ENCODE results near the gene ENPP6. TPM values are rescaled to one million over a fixed set of nuclear protein-coding genes. Genes with fewer than 3 reads are reported as not detected.

Gene ENPP6
- total RNA-seq, 1 donor from 2014 or later: 0.41 TPM

DNA sequence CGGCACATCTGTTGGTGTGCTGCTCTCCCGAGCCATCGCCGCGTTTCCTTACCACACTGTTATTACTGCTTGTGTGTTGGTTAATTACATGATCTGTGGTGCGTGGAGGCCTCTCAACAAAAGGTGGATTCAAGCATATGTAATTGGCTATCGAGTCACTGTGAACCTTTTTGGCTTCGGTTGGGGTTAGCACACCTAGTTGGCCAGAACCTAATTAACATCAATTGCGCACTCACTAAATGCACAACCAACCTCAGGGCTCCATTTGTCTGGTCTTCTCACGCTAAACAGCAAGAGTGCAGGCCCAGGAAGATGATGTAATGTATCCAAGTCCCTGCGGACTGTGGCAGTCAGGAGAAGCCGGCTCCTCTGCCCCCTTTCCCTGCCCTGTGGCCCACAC, 17.4 kb downstream of the ENPP6 start:
- DNase-seq (ENCODE audit: low spot score): no peak
- Mint-ChIP-seq H3K9me3 (ENCODE audit: unreplicated experiment) (no peaks in the 10 kb centered on the region), H3K27ac (ENCODE audit: unreplicated experiment) (no peak overlapping the region), H3K4me1 (ENCODE audit: unreplicated experiment) (peaks cover 2% of the 10 kb centered on the region), H3K4me3 (ENCODE audit: unreplicated experiment) (no peak overlapping the region), H3K36me3 (ENCODE audit: low read depth, unreplicated experiment) (no peaks in the 10 kb centered on the region), H3K27me3 (ENCODE audit: unreplicated experiment) (peaks cover 4% of the 10 kb centered on the region)
- TF ChIP-seq, protein P1, sequence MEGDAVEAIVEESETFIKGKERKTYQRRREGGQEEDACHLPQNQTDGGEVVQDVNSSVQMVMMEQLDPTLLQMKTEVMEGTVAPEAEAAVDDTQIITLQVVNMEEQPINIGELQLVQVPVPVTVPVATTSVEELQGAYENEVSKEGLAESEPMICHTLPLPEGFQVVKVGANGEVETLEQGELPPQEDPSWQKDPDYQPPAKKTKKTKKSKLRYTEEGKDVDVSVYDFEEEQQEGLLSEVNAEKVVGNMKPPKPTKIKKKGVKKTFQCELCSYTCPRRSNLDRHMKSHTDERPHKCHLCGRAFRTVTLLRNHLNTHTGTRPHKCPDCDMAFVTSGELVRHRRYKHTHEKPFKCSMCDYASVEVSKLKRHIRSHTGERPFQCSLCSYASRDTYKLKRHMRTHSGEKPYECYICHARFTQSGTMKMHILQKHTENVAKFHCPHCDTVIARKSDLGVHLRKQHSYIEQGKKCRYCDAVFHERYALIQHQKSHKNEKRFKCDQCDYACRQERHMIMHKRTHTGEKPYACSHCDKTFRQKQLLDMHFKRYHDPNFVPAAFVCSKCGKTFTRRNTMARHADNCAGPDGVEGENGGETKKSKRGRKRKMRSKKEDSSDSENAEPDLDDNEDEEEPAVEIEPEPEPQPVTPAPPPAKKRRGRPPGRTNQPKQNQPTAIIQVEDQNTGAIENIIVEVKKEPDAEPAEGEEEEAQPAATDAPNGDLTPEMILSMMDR (IDR thresholded peaks at IDR 0.05; ENCODE audit: unreplicated experiment): no peak

DNA sequence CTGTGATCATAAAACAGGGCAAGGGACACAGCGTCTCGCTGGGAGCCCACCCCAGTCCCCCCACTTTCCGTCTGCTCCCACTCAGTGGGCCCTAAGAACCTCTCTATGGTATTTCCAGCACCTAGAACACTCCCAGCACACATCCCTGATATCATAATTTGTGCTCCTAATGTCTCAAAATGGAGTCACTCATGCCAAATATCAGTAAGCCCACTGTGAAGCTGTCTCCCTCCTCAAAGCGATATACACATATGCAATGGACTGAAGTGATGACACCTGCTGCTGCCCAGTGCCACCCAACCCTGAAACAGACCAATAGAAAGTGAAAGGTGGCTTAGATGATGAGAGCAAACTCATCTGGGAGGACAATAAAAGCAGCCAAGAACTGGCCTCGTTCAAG, 17.9 kb downstream of the ENPP6 start:
- no peak for DNase-seq (ENCODE audit: low spot score)
- TF ChIP-seq, protein P1 (IDR thresholded peaks at IDR 0.05; ENCODE audit: unreplicated experiment): no peak
- Mint-ChIP-seq H3K9me3 (ENCODE audit: unreplicated experiment) (no peaks in the 10 kb centered on the region), H3K4me1 (ENCODE audit: unreplicated experiment) (no peaks in the 10 kb centered on the region), H3K27me3 (ENCODE audit: unreplicated experiment) (peaks cover 4% of the 10 kb centered on the region), H3K27ac (ENCODE audit: unreplicated experiment) (no peak overlapping the region), H3K4me3 (ENCODE audit: unreplicated experiment) (no peak overlapping the region), H3K36me3 (ENCODE audit: low read depth, unreplicated experiment) (no peaks in the 10 kb centered on the region)

DNA sequence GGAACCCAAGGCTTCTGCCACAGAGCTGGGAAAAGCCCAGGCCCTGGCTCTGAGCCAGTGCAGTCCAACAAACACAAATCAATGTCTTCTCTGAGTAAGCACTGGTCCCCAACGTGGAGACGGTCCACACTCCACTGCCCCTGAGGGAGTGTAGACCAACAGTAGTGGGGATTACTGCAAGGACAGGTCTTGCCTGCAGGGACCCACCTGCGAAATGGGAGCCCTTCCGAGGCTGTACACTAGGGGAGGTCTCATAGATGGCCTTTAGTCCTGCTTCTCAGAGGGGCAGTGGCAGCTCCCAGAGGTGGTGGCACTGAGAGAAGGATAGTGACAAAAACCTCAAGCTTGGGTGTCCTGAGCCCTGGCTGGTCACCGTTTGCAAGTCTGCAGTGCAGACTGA, 19.5 kb downstream of the ENPP6 start:
- Mint-ChIP-seq H3K27me3 (ENCODE audit: unreplicated experiment) (peaks cover 4% of the 10 kb centered on the region), H3K4me3 (ENCODE audit: unreplicated experiment) (no peak overlapping the region), H3K4me1 (ENCODE audit: unreplicated experiment) (no peaks in the 10 kb centered on the region), H3K36me3 (ENCODE audit: low read depth, unreplicated experiment) (no peaks in the 10 kb centered on the region), H3K27ac (ENCODE audit: unreplicated experiment) (no peak overlapping the region), H3K9me3 (ENCODE audit: unreplicated experiment) (no peaks in the 10 kb centered on the region)
- DNase-seq (ENCODE audit: low spot score): no peak
- TF ChIP-seq, protein P1 (IDR thresholded peaks at IDR 0.05; ENCODE audit: unreplicated experiment): no peak

DNA sequence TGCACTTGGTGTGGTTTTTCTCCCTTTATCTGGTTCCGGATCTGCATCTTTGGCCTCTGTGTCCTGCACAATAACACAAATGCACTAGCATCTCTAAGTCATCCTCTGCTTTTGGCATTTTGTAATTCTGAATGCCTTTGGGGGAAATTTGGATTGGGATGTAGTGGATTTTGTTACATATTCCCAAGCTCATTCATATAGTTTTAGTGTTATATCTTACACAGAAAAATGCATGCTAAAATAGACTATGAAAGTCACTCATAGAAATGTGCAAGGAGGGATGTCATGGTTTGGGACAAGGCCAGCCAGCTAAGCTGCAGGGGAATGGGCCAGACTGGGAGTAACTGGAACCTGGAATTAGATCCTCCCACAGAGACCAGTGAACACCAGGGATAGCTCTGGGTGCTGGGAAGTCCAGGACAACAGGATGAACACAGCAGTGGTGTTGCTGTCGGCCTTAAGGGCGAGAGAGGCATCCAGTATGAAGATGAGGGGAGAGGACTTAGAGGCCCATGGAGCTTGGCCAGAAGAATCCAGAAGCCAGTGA, 20.1 kb downstream of the ENPP6 start:
- no peaks in the 10 kb centered on the region for H3K9me3 Mint-ChIP-seq (ENCODE audit: unreplicated experiment)
- no peak overlapping the region for H3K27ac Mint-ChIP-seq (ENCODE audit: unreplicated experiment)
- TF ChIP-seq, protein P1 (IDR thresholded peaks at IDR 0.05; ENCODE audit: unreplicated experiment): no peak
- no peaks in the 10 kb centered on the region for H3K36me3 Mint-ChIP-seq (ENCODE audit: low read depth, unreplicated experiment)
- no peak overlapping the region for H3K4me3 Mint-ChIP-seq (ENCODE audit: unreplicated experiment)
- peaks cover 4% of the 10 kb centered on the region for H3K27me3 Mint-ChIP-seq (ENCODE audit: unreplicated experiment)
- no peaks in the 10 kb centered on the region for H3K4me1 Mint-ChIP-seq (ENCODE audit: unreplicated experiment)
- DNase-seq (ENCODE audit: low spot score): no peak

DNA sequence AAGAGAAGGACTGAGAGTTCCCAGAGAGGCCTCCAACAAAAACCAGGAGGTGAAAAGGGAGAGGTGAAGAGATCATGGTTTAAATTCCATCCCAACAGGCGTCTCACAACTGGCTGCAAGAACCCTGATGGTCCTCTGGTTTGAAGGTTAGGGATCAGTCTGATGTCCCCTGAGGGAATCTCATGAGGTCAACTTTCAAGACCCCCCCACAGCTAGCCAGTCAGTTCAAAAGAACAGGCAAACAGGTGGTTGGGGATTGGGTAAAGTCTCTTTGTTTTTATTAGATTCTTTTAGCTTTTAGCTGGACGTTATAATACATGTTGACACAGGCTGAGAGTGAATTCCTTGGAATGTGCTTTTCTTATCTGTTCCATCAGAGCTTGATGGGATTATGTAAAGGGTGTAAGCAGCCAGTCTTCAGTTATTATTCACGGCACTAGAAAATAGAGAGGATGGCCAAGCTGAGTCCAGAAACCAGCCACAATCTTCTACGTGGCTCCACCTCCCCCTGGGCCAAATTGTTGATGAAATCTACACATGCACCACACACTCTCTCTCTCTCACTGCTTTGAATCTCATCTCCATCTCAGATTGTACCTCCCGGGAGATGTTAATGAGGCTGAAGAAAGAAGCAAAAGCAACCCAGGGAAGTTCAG, 20.8 kb downstream of the ENPP6 start:
- H3K36me3 Mint-ChIP-seq (ENCODE audit: low read depth, unreplicated experiment): no peaks in the 10 kb centered on the region
- DNase-seq (ENCODE audit: low spot score): no peak
- TF ChIP-seq, protein P1 (IDR thresholded peaks at IDR 0.05; ENCODE audit: unreplicated experiment): no peak
- H3K9me3 Mint-ChIP-seq (ENCODE audit: unreplicated experiment): no peaks in the 10 kb centered on the region
- H3K4me3 Mint-ChIP-seq (ENCODE audit: unreplicated experiment): no peak overlapping the region
- no peaks in the 10 kb centered on the region for H3K4me1 Mint-ChIP-seq (ENCODE audit: unreplicated experiment)
- no peak overlapping the region for H3K27ac Mint-ChIP-seq (ENCODE audit: unreplicated experiment)
- H3K27me3 Mint-ChIP-seq (ENCODE audit: unreplicated experiment): peaks cover 4% of the 10 kb centered on the region
